ENCODE results near the gene FAM25A.
A peak's percentile ranks its signal among the peaks of the same experiment; 100 is the strongest.
"Not testable (repeated sequence)": the region's sequence is repeated elsewhere in the genome, so short reads cannot be mapped to it uniquely, and the experiment has no call there.

FAM25A gene

GRCh38 chr10:87020056-87020455, at the start of gene FAM25A:
TSS of gene FAM25A (plus strand) at chr10:87020294. CDS start at chr10:87020325, 31 bp downstream.
- not testable (repeated sequence) for DNase-seq

DNA sequence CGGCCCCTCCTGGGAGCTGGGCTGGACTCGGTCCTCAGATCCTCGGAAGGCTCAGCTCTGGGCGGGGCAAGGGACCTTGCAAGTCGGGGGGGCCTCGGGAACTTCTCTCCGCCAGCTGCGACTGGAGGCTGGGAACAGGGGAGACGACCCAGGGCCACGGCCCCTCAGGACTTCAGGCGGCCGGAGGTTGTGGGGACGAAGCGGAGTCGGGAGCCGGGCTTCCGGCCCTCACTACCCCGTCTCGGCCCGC, 49.2 kb upstream of the FAM25A start:
- no peak for DNase-seq

- peak; percentile 87 for DNase-seq
Measured at GRCh38 chr10:86971232-86971991, 48.7 kb upstream of the FAM25A start.

GRCh38 chr10:86972613-86973380, 47.3 kb upstream of the FAM25A start:
- no peak for DNase-seq

DNA sequence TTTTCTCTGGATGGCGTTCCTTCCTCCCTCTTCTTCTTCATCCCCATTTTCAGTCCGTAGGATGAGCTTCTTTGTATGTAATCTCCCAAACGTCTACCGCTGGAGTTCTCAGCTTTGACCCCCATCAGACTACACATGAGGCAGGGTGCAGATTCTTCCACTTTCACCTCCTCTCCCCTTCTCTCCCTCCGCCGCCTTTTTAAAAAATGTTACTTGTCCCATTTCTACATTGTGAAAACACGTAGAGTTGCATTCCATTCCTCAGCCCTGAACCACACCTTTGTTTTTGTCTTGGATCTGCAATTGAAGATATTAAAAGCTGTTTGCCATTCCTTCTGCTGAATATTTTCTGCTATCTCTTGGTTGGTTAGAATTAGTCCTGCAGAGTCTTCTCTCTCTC, 45.6 kb upstream of the FAM25A start:
- DNase-seq = no peak

- no peak for DNase-seq
Measured at GRCh38 chr10:86976362-86977056, 43.6 kb upstream of the FAM25A start.

DNA sequence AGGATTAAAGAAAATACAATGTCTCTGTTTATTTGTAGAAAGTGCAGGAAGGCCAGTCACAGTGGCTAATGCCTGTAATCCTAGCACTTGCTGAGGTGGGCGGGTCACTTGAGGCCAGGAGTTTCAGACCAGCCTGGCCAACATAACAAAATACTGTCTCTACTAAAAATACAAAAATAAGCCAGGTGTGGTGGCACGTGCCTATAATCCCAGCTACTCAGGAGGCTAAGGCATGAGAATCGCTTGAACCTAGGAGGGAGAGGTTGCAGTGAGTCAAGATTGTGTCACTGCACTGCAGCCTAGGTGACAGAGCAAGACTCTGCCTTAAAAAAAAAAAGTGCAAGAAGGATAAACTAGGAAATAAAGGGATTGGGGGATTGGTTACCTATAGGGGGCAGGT, 41.6 kb upstream of the FAM25A start:
- DNase-seq = not testable (repeated sequence)

- DNase-seq = no peak
Measured at GRCh38 chr10:86979296-86979818, 40.7 kb upstream of the FAM25A start.

DNA sequence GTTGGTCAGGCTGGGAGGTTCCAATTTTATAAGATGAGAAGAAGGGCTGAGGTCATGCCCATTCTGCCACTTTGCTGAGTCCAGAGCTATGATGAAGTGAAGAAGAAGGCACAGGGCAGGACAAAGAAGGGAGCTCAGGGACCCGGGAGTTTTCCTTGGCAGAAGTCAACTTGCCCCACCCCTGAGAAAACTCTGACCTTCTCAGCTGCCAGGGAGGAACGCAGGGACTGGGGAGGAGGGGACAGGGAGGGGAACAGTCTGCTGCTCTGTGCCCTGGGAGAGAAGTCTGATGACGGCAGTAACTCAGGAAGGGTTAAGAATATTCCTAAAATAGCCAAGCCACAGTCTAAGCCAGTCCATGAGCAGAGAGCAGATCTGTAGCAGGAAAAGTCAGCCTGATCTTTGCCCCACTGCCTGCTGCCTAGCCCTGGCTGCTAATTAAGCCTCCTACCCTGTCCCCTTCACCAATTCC, 40.1 kb upstream of the FAM25A start:
- no peak for DNase-seq

DNA sequence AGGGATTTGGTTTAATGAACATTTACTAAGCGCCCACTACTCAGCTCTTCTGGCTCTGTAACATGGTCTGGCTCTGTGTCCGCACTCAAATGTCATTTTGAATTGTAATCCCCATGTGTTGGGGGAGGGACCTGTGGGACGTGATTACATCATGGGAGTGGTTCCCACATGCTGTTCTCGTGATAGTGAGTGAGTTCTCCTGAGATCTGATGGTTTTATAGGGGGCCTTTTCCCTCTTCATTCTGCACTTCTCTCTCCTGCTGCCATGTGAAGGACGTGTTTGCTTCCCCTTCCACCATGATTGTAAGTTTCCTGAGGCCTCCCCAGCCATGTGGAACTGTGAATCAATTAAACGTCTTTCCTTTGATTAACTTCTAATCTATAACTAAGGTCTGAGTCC, 39.1 kb upstream of the FAM25A start:
- DNase-seq = not testable (repeated sequence)

DNA sequence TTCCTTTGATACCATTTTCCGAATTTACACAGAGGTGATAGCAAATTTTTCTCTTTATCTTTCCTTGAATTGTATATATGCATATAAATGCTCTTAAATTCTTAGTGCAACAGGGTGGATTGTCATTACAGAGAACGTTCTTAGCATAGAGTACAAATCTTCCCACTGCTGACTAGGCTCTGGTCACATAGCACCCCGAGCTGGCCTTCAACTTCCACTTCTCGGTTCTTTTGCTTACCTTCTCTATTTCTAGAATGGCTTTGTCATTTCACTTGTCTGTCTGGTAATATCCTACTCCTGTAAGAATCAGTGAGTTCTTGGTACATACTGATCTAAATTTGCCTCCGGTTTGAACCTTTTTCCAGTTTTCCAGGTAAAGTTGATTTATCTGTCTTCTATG, 38.4 kb upstream of the FAM25A start:
- DNase-seq = no peak

GRCh38 chr10:86984498-86984897, 35.6 kb upstream of the FAM25A start:
- not testable (repeated sequence) for DNase-seq

GRCh38 chr10:86988520-86988919, 31.6 kb upstream of the FAM25A start:
- DNase-seq = no peak

DNA sequence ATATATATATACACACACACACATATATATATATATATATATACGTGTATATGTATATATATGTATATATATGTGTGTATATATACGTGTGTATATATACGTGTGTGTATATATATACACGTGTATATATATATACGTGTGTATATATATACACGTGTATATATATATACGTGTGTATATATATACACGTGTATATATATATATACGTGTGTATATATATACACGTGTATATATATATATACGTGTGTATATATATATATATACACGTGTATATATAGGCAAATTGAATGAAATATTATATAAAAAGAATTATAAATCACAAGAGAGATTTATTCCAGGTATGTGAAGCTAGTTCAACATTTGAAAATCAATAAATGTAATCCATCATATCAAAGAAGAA, 28.7 kb upstream of the FAM25A start:
- DNase-seq = not testable (repeated sequence)

GRCh38 chr10:86992456-86992855, 27.6 kb upstream of the FAM25A start:
- no peak for DNase-seq

- DNase-seq = no peak
Measured at GRCh38 chr10:86992929-86993328, 27.2 kb upstream of the FAM25A start.

- DNase-seq = not testable (repeated sequence)
Measured at GRCh38 chr10:86999802-87000403, 20.2 kb upstream of the FAM25A start.

- no peak for DNase-seq
Measured at GRCh38 chr10:87000491-87000890, 19.6 kb upstream of the FAM25A start.

- not testable (repeated sequence) for DNase-seq
Measured at GRCh38 chr10:87007124-87007523, 13.0 kb upstream of the FAM25A start.

- not testable (repeated sequence) for DNase-seq
Measured at GRCh38 chr10:87007674-87008073, 12.4 kb upstream of the FAM25A start.

DNA sequence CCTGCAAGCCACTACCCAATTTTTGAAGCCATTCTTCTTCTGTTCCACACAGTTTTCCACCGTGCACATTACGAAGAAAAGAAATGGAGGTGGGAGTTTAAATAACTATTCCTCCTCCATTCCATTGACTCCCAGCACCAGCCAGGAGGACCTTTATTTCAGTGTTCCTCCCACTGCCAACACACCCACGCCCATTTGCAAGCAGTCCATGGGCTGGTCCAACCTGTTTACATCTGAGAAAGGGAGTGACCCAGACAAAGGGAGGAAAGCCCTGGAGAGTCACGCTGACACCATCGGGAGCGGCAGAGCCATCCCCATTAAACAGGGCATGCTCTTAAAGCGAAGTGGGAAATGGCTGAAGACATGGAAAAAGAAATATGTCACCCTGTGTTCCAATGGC, 11.8 kb upstream of the FAM25A start:
- DNase-seq = not testable (repeated sequence)

GRCh38 chr10:87009134-87009696, 10.9 kb upstream of the FAM25A start:
- not testable (repeated sequence) for DNase-seq

DNA sequence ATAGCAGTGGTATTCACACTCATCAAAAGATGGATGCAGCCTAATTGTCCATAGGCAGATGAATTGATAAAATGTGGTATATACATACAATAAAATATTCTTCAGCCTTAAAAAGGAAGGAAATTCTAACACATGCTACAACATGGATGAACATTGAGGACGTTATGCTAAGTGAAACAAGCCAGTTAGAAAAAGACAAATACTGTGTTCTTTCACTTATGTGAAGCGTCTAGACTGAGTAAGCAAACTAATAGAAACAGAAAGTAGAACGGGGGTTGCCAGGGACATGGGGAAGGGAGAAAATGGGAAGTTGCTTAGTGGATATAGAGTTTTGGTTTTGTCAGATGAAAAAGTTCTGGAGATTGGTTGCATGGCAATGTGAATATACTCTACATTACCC, 6.6 kb upstream of the FAM25A start:
- not testable (repeated sequence) for DNase-seq
